ENCODE results near the gene DCXR. TPM values are rescaled to one million over a fixed set of nuclear protein-coding genes. Genes with fewer than 3 reads are reported as not detected.

The DCXR gene
- polyA plus RNA-seq, 4 donors, result 79.6 to 138 (median 86.5) TPM

DNA sequence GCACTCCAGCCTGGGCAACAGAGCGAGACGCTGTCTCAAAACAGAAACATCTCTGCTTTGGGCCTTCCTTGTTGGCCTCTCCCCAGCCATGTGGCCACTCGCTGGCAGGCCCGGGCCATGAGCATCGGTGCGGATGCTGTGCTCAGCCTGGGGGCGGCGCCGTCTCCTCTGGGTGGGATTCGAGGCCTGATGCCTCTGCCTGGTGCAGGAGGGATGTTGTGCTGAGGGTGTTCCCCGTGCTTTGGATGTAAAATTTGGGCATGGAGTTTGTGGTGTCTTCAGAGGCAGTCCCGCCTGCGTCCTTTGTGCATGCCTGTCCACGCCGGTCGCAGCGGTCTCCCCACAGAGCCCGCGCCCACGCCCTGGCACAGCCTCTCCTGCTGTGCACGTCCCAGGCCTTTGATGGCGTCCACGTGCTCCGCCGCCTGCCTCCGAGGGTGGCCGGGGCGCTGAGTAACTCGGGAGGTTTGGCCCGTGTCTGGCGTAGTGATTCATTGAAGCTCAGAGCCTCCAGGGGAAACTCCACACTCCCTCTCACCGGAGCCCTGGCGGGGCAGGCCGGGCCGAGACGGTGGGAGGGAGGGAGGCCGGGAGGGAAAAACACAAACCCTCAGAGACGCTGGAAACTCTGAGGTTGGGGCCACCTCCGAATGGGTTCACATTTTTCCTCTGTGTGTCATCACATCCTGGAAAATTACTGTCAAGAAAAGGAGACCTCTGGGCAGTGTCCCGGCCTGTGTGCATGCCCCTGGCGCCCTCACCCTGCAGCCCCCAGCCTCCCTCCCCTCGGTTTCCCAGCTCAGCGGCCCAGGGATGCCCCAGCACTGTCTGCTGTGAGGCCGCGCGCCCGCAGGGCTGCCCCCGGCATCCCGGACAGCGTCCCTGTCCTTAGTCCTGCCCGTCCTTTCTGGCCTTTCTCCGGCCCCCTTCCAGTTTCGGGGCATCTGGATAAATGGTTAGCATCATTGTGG is 33.8 kb downstream of the DCXR start:
- DNase-seq (ENCODE audit: low read depth in 4 of 4, low spot score in 2 of 4), result no peak

DNA sequence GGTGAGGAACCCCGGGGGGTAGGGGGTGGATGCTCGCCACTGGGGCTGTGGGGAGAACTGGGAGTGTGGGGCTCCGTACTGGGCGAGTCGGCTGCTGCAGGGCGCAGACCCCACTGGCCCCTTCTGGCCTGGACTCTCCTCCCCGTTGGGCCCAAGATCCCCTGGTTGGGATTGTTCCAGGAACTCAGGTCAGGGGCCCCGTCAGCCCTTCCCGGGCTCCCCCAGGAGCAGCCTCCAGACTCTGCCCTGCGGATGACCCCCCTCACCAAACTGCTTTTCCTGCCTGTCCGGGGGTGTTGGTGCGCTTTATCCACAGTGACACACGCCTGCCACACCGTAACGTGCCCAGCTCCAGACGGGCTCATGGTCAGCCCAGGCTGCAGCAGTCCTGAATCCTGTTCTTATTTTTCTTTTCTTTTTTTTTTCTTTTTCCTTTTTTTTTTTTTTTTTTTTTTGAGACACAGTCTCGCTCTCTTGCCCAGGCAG is 35.9 kb downstream of the DCXR start:
- no peak for DNase-seq (ENCODE audit: low read depth in 4 of 4, low spot score in 2 of 4)

DNA sequence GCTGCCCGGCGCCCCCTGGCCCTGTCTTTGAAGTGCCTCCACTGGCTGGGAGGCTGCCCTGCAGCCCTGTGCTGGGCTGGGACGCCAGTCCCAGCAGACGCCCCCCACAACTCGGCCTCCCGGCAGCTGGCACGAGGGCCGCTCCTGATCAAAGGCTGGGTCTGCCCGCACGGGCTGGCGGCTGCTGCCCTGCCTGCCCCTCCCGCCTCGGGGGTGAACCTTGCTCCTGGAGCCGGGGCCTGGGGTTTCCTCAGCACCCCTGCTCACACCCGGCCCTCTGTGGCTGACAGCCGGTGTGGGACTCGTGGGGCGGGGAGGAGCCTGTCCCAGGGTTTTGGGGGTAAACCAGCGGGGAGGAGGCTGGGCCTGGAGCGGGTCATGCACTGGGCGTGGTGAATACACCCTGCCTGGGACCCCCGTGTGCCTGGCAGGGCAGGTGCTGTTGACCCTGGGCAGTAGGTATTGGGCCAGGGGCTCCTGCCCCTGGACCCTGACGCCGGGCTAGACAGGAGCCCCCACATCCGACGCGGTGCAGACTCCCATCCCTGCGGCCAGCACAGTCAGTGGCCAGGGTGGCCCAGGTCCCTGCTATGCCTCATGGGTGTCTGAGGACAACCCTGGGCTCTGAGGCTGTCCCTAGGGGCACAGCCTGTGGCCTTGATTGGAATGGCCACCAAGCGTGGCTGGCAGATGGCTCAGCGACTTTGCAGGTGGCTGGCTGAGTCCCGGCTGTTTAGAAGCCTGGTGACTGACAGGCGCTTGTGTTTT is 36.5 kb downstream of the DCXR start:
- DNase-seq (ENCODE audit: low read depth in 4 of 4, low spot score in 2 of 4), result no peak

DNA sequence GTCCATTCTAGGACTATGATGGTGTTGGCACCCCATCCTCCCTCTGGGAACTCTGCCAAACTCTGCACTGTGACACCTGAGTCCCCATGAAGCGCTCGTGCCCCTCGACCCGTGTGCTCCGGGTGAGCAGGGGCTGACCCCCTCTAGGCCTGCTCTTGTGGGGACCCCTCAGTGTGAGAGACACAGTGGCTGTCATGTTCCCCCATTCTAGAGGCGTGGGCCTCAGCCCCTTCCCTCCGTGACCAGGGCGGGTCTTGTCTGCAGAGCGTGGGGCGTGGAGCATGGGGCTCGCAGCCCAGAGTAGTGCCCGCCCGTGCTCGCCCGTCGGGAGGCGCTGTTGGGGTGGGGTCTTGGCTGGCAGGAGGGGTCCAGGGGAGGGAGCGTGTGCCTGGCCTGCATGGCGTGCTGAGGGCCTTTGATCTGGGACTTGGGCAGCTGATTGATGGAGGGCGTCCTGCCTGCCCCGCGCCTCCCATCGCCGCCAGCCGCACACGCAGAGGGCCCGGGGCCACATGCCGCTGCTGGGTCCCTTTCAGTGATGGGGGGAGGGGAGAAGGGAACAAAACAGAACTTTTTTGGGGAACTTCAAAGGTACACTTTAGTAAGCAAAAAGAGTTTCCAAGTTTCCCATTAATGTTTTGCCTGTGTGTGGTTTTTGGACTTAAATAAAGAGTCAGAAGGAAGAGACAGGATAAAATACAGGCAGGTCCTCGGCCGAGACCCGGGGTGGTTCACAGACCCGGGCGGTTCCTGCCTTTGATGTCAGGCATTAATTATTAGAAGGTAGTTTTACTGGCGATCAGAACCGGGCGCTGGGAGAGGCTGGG is 37.3 kb downstream of the DCXR start:
- DNase-seq (ENCODE audit: low read depth in 4 of 4, low spot score in 2 of 4), result no peak

DNA sequence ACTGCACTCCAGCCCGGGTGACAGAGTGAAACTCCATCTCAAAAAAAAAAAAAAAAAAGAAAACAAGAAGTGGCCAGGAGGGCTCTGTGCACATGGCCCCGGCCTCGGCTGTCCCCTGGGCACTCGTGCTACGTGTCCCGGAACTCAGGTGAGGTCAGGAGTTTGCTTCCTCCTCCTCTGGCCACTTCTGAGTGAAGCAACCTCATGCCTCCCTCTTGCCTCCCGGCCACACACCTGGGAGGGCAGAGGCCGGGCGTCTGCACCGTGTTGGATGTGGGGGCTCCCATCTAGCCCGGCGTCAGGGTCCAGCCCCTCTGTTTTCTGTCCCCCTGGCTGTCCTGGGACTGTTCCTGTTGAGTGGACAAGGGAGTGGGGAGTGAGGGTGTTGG is 37.9 kb downstream of the DCXR start:
- no peak for DNase-seq (ENCODE audit: low read depth in 4 of 4, low spot score in 2 of 4)

DNA sequence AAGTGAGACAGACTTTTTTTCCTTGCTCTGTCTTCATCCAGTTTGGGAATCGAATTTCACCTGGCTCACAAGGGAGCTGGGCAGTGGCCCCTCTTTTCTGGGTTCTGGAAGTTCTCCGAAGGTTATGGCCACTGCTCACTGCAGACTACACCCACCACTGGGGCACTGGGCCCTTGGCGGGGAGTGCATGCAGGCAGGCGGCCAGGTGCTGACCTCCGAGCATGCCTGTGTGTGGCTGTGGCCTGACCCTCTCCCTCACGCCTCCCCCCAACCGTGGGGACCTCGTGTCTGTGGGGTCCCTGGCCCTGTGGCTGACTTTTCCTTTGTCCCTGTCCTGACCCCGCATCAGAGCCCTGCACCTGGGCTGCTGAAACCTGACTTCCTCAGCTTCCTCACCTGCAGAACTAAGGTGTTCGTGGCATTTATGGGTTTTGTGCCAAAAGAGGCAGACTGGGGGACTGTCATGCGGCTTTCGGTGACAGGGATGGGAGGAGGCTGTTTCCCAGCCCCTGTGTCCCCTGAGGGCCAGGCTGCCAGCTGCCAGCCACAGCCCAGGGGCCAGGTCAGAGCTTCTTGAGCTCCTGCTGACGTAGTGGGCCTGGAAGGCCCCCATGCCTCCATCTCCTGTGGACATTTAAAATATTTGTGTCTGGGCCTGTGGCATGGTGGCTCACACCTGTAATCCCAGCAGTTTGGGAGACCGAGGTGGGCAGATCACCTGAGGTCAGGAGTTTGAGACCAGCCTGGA is 38.6 kb downstream of the DCXR start:
- no peak for DNase-seq (ENCODE audit: low read depth in 4 of 4, low spot score in 2 of 4)

DNA sequence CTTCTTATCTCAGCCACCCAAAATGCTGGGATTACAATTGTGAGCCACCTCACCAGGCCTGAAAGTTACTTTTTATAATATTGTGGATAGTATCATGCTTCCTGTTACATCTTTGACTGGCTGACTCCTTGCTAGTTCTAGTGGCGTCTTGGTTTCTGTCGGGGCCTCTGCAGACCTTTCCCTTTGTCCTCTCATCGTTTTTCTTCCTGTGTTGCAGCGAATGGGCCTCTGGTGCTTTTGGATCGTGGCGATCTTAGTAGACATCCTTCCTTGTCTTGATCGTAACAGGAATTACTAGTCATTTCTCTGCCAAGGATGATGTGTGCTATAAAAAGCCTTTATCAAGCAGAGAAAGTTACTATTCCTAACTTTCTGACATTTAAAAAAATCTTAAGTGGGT is 39.3 kb downstream of the DCXR start:
- DNase-seq (ENCODE audit: low read depth in 4 of 4, low spot score in 2 of 4), result no peak

DNA sequence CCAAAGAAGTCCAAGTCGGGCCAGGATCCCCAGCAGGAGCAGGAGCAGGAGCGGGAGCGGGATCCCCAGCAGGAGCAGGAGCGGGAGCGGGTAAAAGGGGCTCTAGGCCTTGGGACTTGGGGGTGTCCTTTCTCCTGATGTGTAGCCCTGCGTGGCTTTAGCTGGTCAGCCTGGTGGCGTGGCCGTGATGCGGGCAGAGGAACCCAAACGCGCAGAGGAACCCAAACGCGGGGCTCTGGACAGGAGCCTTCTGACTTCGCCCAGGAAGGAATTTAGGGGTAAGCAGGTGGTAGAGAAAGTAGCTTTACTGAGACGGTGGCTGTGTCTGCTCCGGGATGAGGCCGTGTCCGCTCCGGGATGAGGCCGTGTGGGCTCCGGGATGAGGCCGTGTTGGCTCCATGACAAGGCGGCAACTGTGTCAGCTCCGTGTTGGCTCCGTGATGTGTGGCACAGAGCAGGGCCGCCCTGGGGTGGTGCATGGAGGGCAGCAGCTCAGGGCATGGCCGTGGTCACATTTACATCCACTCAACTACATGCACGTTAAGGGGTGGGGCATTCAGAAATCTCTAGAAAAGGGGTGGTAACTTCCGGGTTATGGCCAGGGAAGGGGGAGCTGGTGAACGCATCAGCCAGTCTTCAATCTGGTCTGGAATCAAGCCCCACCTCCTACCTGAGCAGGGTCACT is 40.6 kb downstream of the DCXR start:
- DNase-seq (ENCODE audit: low read depth in 4 of 4, low spot score in 2 of 4), result no peak

DNA sequence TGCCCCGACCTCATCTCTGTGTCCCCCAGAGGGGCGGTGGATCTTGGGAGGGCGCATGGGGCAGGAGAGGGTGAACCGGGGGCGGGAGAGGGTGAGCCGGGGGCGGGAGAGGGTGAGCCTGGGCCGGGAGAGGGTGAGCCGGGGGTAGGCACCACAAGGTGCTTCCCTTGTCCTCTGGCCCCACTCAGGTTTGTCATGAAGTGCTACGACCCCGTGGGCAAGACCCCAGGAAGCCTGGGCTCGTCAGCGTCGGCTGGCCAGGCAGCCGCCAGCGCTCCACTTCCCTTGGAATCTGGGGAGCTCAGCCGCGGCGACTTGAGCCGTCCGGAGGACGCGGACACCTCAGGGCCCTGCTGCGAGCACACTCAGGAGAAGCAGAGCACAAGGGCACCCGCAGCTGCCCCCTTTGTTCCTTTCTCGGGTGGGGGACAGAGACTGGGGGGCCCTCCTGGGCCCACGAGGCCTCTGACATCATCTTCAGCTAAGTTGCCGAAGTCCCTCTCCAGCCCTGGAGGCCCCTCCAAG is 41.2 kb downstream of the DCXR start:
- no peak for DNase-seq (ENCODE audit: low read depth in 4 of 4, low spot score in 2 of 4)

DNA sequence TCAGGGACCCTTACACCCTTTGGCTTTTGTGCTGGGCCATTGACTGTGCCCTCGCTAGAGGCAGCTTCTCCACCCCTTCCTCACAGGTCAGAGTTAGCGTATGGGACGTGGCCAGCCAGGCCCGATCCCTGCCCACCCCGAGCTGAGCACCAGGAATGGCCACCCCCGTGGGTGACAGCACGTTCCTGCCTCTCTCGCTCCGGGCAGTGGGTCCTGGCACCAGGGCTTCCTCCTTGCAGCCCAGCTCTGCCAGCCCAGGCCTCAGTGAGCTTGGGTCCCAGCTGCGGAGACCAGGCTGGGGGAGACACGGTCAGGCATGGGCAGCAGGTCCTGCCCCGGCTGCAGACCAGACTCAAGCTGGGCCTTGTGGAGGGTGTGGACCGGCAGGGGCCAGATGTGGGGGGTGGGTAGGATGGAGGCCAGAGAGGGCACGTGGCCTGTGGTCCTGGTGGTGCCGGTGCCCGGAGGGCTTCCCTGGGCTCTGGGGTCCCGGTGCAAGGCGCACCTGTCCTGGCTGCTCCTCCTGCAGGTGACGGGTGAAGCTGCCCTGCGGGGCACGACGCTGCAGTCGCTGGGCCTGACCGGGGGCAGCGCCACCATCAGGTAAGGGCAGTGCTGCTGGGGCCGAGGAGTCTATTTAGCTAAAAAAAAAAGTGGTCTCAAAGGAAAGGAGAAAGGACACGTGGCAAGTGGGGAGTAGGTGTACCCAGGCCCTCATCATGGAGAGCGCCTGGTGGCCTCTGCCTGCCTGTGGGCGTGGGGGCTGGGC is 41.9 kb downstream of the DCXR start:
- DNase-seq (ENCODE audit: low read depth in 4 of 4, low spot score in 2 of 4), result no peak

DNA sequence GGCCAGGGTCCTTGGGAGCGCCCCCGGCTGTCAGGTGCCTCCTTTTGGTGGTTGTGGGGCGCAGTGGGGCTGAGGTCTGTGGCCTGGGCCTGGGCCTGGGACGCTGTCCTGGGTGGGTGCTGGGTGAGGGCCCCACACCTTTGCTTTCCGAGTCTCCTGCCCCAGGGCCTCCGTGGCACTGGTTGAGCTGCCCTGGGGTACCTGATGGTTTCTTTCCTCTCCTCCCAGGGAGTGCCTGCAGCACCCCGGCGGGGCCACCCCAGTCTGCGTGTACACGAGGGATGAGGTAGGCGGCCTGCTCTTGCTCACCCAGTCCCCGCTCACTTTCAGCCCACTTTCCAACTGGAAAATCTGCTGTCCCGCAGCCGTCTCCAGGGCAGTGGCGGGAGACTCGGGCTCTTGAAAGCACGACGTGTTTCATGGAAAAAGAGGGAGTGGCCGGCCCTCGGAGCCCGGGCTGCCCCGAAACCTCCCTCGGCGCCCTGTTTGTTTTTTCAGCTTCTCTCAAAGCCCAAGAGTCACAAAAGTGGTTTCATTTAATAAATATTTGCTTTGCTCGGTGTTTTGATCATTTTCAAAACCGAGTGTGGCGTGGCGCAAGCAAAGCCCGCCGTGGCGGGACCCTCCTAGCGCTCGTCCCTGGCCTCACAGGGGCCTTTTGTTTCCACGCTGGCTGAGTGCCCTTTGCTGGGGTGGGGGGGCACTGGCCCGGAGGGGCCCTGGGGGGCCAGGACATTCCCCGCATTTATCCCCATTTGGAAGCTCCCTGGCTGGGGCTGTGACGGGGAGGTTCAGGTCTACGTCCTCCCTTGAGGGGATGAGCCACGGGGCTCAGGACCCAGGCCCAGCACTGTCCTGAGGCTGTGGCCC is 42.7 kb downstream of the DCXR start:
- DNase-seq (ENCODE audit: low read depth in 4 of 4, low spot score in 2 of 4), result no peak

DNA sequence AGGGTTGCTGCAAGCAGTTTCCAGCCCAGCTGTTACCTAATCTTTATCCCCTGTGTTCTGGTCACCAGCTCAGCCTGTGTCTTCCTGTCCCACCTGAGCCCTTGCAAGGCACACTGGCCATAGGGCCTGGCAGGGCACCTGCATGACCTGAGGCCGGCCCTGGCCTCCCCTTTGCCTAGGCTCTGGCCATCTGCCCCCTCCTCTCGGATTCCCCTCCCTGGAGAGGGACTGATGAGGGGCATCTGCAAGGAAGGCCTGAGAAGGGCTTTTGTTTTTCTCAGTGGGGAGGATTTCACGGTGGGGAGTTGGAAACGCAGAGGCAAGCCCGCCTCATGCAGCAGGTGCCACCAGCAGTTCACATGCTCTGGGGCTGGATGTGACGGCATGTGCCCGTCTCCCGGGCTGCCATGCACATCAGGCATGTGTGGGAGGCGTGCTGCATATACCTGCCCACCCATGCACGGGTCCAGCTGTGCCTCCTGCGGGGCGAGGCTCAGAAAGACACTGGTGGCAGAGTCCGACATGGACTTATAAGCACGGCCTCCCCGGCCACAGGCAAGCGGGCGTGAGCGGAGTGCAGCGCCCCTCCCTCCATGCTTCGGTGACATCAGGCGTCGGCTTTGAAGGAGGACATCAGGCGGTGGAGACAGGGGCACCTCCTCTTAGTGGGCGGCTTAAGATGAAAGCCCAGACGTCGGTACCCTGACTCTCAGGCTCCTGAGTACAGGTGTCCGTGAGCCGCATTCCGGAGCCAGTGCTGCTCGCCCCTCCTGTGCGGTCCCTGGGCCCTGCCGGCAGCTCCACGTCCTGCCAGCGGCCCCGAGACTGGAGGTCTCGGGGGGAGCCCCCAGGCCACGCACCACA is 43.5 kb downstream of the DCXR start:
- DNase-seq (ENCODE audit: low read depth in 4 of 4, low spot score in 2 of 4), result no peak

DNA sequence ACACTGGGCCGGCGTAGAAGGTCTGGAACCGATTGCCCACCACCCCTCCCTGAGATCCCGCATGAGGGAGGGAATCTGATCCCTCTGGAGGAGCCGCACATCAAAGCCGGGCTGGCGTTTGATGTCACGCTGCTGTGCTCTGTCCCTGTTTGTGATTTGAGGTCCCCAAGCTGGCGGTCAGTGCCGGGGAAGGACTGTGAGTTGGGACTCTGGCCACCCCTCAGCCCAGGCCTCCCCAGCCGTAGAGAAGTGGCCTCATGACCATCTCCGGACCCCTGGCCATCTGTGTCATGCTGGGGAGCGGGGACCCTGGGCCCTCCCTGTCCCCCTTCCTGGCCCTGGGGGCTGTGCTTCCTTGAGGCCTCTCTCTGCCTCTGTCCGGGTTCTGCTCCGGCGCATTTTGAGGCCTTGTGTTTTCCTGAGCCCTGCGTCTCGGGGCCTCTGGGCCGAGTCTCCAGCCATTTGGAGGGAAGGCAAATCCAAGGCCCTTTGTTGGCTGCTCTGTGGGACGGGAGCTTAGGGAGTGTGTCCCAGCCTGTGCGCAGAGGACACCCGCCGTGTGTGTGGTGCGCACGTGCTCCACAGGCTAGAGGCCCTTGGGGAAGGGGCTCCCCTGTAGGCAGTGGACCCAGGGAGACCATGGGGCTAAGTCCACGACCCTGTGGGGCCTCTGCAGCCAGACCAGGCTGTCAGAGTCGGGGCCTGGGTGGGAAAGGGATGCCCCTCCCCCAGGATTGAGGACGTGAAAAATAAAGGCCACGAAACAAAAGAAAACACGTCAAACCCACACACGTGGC is 45.0 kb downstream of the DCXR start:
- DNase-seq (ENCODE audit: low read depth in 4 of 4, low spot score in 2 of 4), result peak in 1 of 4 donors; percentile 73

DNA sequence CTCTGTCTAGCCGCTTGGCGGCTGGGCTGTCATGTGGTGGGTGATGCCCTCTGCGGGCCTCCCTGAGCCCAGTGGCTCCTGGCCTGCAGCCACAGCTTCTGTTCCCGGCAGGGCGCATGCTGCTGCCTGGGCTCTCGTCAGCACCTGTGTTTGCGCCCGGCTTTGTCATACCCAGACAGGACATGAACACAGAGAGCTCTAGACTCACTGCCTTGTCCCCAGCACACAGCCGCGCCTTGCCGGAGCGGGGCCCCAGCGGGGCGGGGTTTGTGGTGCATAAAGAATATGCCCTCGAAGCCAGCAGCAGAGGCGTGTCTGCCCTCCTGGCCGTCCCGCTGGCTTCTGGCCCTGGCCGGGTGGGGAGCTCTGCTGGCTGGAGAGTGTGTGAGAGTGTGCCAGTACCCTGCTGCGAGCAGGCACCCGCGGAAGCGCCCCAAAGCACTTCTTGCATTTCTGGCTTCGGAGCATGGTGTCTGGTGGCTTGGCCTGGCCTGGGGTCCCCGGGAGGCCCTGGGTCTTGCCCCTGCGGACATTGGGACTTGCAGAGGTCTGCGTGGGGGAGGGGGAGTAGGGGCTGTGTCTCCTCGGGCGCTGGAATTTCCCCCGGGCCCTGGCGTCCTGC is 45.7 kb downstream of the DCXR start:
- no peak for DNase-seq (ENCODE audit: low read depth in 4 of 4, low spot score in 2 of 4)

Data from left renal cortex interstitium (tissue), 4 donors.